HG03565 (cell line): ENCODE measurements around the gene TSPYL1.
"Not testable (repeated sequence)": the region's sequence is repeated elsewhere in the genome, so short reads cannot be mapped to it uniquely, and the experiment has no call there.

Source experiments
- ATAC-seq: cut with Tn5 transposase; IDR thresholded peaks from one replicate; pipeline ENCODE4 v1.9.1; 2021; ENCODE audit warnings: mild to moderate bottlenecking, moderate library complexity; ENCODE audit not compliant: unreplicated experiment

Gene TSPYL1

DNA sequence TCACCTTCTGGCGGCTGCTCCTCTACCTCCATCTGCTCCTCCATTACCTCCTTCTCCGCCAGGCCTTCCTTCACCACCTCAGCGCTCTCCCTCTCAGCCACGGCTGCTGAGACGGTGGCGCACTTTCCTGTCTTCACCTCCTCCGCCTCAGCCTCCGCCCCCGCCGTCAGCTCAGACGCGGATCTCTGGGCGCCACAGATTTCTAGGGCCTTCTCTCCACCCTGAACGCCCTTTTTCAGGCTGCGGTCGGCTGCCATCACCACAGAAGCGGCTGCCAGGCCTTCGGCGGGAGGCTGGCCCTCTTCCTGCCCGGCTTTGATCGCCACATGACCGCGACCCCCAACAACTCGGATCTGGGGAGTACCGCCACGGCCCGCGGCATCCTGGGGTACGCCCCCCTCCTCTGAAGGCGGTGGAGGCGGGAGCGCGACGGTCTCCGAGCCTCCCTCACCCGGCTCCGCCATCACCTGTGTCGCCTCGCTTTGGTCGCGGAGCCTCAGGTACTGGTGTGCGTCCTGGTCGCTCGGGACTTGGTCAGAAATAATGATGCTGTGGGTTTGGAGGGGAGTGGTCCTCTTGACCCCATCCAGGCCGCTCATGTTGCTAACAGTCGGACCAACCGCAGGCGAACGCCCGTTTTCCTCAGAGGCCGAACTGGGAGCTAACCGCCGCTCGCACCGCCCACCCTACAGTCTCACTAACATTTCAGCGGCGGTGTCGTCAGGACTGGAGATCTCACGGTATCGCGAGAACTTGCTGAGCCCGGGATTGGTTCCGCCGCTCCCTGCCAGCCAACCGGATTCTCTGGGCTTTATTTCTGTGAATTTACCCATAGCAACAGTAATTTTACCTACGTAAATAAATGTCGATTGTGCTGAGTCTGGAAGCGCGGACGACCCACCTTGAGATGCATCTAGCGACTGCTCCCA, at the start of gene TSPYL1:
TSS of gene TSPYL1 (minus strand) at position 699 of the 929 bp plus-strand sequence. CDS start at position 599, 100 bp downstream.
- peak; percentile 85 for ATAC-seq

DNA sequence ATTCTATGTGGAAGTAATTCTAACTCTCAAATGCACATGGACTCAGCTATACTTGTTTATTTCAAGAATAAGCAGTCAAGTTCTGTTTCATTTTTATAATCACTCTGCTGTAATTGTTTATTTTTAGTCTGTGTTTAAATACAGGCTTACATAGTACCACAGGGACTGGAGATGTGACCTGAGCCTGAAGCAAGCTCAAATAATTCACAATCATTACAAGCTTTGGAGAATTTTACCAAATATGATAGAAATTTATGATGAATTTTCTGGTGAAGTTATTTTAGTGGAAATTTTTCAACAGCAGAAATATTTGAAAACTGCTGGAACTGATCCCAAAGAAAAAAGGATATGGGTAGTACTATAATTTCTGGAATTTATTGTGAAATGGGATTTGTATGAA, 49.4 kb upstream of the TSPYL1 start:
- no peak for ATAC-seq

- no peak for ATAC-seq
Observed at GRCh38 chr6:116328528-116328903, 48.8 kb upstream of the TSPYL1 start.

GRCh38 chr6:116327803-116328527, 48.2 kb upstream of the TSPYL1 start:
- no peak for ATAC-seq

GRCh38 chr6:116326996-116327395, 47.3 kb upstream of the TSPYL1 start:
- no peak for ATAC-seq

DNA sequence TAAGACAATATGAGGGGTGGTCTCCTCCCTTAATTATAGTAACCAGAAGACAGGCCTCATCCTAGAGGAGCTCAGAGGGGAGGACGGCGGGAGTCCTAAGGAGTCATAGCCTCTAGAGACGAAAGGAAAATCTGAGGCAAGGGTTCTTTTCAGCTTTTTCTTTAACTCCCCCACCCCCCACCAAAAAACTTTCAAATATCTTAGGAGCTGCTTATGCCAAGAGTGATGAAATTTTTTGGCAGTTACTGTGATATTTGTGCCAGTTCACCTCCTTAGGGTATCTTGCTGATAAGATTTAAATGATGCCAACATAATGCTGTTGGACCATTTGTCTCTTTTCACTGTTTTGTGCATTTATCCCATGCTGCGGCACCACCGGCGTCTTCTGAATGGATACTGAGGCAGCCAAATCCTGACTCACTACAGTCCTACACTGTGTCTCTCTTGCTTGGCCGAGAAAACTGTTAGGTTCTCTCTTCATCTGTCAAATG, 46.5 kb upstream of the TSPYL1 start:
- ATAC-seq, result no peak

DNA sequence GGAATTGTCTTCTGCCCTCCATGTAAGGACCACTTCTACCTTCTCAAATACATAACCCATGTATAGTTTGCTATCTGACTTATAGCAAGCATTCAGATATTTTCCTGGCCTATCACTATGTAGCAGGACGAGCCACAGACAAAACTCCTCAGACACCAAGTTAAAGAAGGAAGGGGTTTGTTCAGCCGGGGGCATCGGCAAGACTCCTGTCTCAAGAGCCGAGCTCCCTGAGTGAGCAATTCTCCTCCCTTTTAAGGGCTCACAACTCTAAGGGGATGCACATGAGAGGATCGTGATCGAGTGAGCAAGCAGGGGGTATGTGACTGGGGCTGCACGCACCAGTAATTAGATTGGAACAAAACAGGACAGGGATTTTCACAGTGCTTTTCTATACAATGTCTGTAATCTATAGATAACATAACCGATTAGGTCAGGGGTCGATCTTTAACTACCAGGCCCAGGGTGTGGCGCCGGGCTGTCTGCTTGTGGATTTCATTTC, 46.0 kb upstream of the TSPYL1 start:
- ATAC-seq, result not testable (repeated sequence)

DNA sequence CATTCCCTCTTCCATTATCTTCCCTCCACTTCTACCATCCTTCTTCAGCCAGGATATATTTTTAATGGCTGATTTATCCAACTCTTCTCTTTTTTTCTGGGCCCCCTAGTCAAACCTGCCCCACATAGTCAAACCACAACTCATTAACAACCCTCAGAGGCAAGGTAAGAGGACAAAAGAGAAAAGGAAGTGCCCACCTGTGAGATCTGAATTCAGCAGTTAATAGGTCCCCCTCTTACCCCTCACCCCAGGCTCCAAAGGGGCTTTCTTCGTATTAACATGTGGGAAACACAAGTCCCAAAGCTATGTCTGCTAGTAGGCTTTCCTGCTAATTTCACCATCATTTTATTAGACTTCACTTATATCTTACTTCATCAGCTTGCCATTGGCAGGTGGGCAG, 44.1 kb upstream of the TSPYL1 start:
- ATAC-seq, result no peak

DNA sequence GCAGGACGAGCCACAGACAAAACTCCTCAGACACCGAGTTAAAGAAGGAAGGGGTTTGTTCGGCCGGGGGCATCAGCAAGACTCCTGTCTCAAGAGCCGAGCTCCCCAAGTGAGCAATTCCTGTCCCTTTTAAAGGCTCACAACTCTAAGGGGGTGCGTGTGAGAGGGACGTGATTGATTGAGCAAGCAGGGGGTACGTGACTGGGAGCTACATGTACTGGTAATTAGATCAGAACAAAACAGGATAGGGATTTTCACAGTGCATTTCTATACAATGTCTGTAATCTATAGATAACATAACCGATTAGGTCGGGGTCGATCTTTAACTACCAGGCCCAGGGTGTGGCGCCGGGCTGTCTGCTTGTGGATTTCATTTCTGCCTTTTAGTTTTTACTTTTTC, 42.2 kb upstream of the TSPYL1 start:
- not testable (repeated sequence) for ATAC-seq

- ATAC-seq, result no peak
Observed at GRCh38 chr6:116316772-116317467, 37.2 kb upstream of the TSPYL1 start.

- ATAC-seq, result peak; percentile 51
Observed at GRCh38 chr6:116314878-116315277, 35.1 kb upstream of the TSPYL1 start.

- ATAC-seq, result no peak
Observed at GRCh38 chr6:116314218-116314617, 34.5 kb upstream of the TSPYL1 start.

- no peak for ATAC-seq
Observed at GRCh38 chr6:116313101-116313776, 33.5 kb upstream of the TSPYL1 start.

DNA sequence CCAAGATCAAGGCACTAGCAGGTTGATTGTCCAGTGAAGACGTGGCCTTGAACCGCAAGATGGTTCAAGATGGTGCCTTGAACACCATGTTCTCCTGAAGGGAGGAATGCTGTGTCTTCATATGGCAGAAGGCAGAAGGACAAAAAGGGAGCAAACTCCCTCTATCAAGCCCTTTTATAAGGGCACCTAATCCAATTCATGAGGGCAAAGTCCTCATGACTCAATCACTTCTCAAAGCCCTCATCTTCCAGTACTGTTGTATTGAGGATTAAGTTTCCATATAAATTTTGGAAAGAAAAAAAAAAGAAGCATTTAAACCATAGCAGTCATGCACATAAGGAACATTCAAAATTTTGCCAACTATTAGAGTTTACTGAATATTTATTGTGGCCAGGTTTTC, 29.9 kb upstream of the TSPYL1 start:
- no peak for ATAC-seq

DNA sequence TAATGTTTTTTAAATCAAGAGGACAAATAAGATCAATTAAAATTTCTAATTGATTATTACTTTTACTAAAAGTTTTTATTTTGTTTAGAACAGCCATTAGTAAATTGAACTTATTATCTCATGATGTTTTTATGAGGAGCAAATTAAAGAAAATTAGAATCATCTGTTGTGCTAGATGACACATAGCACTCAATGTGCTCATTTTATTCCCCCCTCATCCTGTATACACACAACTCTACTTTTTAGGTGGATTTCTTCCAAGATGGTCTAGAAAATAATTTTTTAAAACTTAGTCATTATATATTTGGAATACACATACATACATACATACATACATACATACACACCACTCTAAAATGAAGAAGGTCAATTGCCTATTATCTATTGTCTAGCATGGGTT, 29.3 kb upstream of the TSPYL1 start:
- ATAC-seq, result no peak

- ATAC-seq, result no peak
Observed at GRCh38 chr6:116307633-116308032, 27.9 kb upstream of the TSPYL1 start.

- ATAC-seq, result no peak
Observed at GRCh38 chr6:116307001-116307400, 27.3 kb upstream of the TSPYL1 start.

GRCh38 chr6:116304538-116305097, 24.9 kb upstream of the TSPYL1 start:
- no peak for ATAC-seq

DNA sequence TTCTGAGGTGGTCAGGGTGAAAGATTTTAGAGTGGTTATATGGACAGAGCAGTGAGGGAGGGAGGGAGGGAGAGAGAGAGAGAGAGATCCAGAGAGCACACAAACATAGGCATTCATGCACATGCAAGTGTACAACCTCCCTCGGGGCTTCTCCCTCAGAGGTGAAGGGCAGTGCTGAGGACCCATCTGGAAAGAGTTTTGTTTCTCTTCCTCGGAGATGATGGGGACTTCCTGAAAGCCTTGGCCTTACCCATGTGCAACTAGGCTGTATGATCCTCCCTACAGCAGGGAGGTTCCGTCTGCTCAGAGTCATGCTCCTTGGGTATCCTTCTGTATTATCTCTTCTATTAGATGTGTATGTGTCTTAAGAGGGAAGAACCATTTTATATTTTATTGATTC, 21.4 kb upstream of the TSPYL1 start:
- ATAC-seq, result no peak

DNA sequence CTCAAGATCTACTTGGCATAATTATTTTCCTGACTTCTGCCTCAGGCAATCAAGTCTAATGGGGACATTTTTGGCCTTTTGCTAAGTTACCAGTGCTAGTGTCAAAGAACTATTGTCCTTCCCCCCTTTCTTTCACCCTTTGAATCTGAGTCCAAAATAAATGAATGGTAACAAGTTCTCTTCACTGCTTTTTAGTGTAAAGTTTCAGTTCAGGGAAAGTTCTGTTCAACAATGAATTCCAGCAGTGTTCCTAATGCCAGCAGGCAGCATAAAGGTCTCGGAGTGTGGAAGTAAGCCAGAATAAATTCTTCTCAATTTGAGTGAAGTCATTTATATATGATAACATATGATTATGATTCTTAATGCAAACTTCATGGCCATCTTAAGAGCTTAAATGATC, 20.8 kb upstream of the TSPYL1 start:
- no peak for ATAC-seq
